Endothelial cell of umbilical vein (primary cell): ENCODE results near the gene TRRAP. TPM values are rescaled to one million over a fixed set of nuclear protein-coding genes. Genes with fewer than 3 reads are reported as not detected.

Source experiments
- BruUV-seq: library from RNA; stranded (reverse); fragments of 400-500 nt; replicated peaks from 2 replicates; lab custom pipeline; 2021; lab: Mats Ljungman, UMichigan
- CTCF ChIA-PET: fragments of 300-600, 350-600 bp; sonication (Branson Sonifier 250); formaldehyde crosslinking; loops from one replicate; lab custom pipeline; 2021; ENCODE audit warnings: antibody characterized with exemption, inconsistent platforms; lab: Charles Lee
- POLR2A ChIA-PET: fragments of 300-600, 350-600 bp; sonication (Branson Sonifier 250); formaldehyde crosslinking; loops from one replicate; lab custom pipeline; 2021; ENCODE audit warnings: antibody characterized with exemption, inconsistent platforms; lab: Charles Lee
- DNase-seq: peaks from one replicate; pipeline ENCODE4 v3.0.0-alpha.2; 2011; ENCODE audit warnings: low read depth, low spot score
- FAIRE-seq: peaks from 2 replicates; lab custom pipeline; 2011; peaks lifted over from hg19 to GRCh38; lab: Jason Lieb, UNC
- H2AFZ ChIP-seq: 2 replicates; pipeline ENCODE4 v1.6.0; 2012; ENCODE audit warnings: low read depth, low read length, control low read depth, inconsistent platforms
- H3K27ac ChIP-seq: 2 replicates; pipeline ENCODE4 v1.5.1; 2011; ENCODE audit warnings: low read depth, mild to moderate bottlenecking, control low read depth, low read length, moderate library complexity; ENCODE audit not compliant: insufficient read depth
- H3K27me3 ChIP-seq, 2 experiments: 2 replicates each; pipeline versions ENCODE4 v1.6.0 to v1.6.1; 2011; ENCODE audit warnings: low read length in 2 of 2, mixed read lengths in 1 of 2; ENCODE audit not compliant: control insufficient read depth in 2 of 2, insufficient read depth in 2 of 2
- H3K36me3 ChIP-seq, 2 experiments: 2 replicates in 1 of 2; 3 replicates in 1 of 2; pipeline ENCODE4 v1.5.1; 2011; ENCODE audit warnings: low read length in 2 of 2, mild to moderate bottlenecking in 1 of 2, moderate library complexity in 1 of 2; ENCODE audit not compliant: control insufficient read depth in 2 of 2, insufficient read depth in 2 of 2; ENCODE audit errors: extremely low read depth in 1 of 2
- H3K4me1 ChIP-seq: 3 replicates; pipeline ENCODE4 v1.5.1; 2011; ENCODE audit warnings: mild to moderate bottlenecking, low read length; ENCODE audit not compliant: control insufficient read depth, insufficient read depth; ENCODE audit errors: extremely low read depth
- H3K4me2 ChIP-seq: 2 replicates; pipeline ENCODE4 v1.6.1; 2011; ENCODE audit warnings: low read length, control low read depth, mixed read lengths; ENCODE audit not compliant: insufficient read depth
- H3K4me3 ChIP-seq, 3 experiments: fragments of 200-600 bp in 1 of 3; sonication (generic), shearing (Covaris generic) in 1 of 3; replicated peaks in 1 of 3; 2 replicates each; pipeline ENCODE4 v1.5.1; 2011 to 2016; ENCODE audit warnings: control low read depth in 3 of 3, low read length in 3 of 3, mild to moderate bottlenecking in 2 of 3, inconsistent platforms in 1 of 3, low read depth in 1 of 3, moderate library complexity in 1 of 3; ENCODE audit not compliant: insufficient read depth in 1 of 3
- H3K79me2 ChIP-seq: 2 replicates; pipeline ENCODE4 v1.6.0; 2012; ENCODE audit warnings: low read length, inconsistent platforms; ENCODE audit not compliant: control insufficient read depth, insufficient read depth
- H3K9ac ChIP-seq: replicated peaks from 2 replicates; pipeline ENCODE3; 2011; ENCODE audit warnings: low read length, control low read depth; ENCODE audit not compliant: insufficient read depth; ENCODE audit errors: extremely low read depth
- H3K9me1 ChIP-seq: replicated peaks from 3 replicates; pipeline ENCODE4 v1.6.0; 2011; ENCODE audit warnings: mild to moderate bottlenecking, low read length; ENCODE audit not compliant: control insufficient read depth, insufficient read depth; ENCODE audit errors: extremely low read depth
- H3K9me3 ChIP-seq: replicated peaks from 2 replicates; pipeline ENCODE4 v1.5.1; 2012; ENCODE audit warnings: low read length, inconsistent platforms; ENCODE audit not compliant: control insufficient read depth, insufficient read depth
- H4K20me1 ChIP-seq: replicated peaks from 2 replicates; pipeline ENCODE3; 2011; ENCODE audit warnings: mild to moderate bottlenecking, low read length; ENCODE audit not compliant: control insufficient read depth, insufficient read depth; ENCODE audit errors: extremely low read depth
- CTCF ChIP-seq, 2 donors: IDR thresholded peaks; 1 replicate in 1 of 2; 2 replicates in 1 of 2; pipeline ENCODE4 v1.5.1; 2011; ENCODE audit warnings: low read length in 2 of 2, mild to moderate bottlenecking in 2 of 2, moderate library complexity in 2 of 2, control low read depth in 1 of 2, inconsistent platforms in 1 of 2, low read depth in 1 of 2; ENCODE audit not compliant: insufficient read depth in 1 of 2; ENCODE audit errors: extremely low read depth in 1 of 2
- EZH2 ChIP-seq: IDR thresholded peaks from 2 replicates; pipeline ENCODE4 v1.6.1; 2012; ENCODE audit warnings: borderline replicate concordance, low read depth, mild to moderate bottlenecking, moderate library complexity, low read length, inconsistent platforms; ENCODE audit not compliant: severe bottlenecking
- FOS ChIP-seq: IDR thresholded peaks from 2 replicates; pipeline ENCODE4 v1.6.1; 2011; ENCODE audit warnings: mild to moderate bottlenecking, low read length, moderate library complexity, borderline replicate concordance; ENCODE audit not compliant: insufficient read depth
- GATA2 ChIP-seq: IDR thresholded peaks from 2 replicates; pipeline ENCODE4 v1.7.0; 2011; ENCODE audit warnings: low read depth, mild to moderate bottlenecking, moderate library complexity, mixed read lengths, low read length; ENCODE audit not compliant: insufficient read length, insufficient read depth
- JUN ChIP-seq: IDR thresholded peaks from 2 replicates; pipeline ENCODE4 v1.6.1; 2011; ENCODE audit warnings: borderline replicate concordance, low read depth; ENCODE audit not compliant: insufficient read length, insufficient read depth
- MAX ChIP-seq: IDR thresholded peaks from 2 replicates; pipeline ENCODE4 v1.6.1; 2011; ENCODE audit not compliant: insufficient read depth, insufficient read length
- MYC ChIP-seq: IDR thresholded peaks from one replicate; pipeline ENCODE4 v1.6.1; 2011; ENCODE audit warnings: mild to moderate bottlenecking, low read depth, low read length
- POLR2A ChIP-seq: IDR thresholded peaks from 2 replicates; pipeline ENCODE4 v1.6.1; 2012; ENCODE audit warnings: low read depth, mild to moderate bottlenecking, control low read depth, low read length
- dilution Hi-C: fragments of 300-500 bp; cut with MboI; formaldehyde crosslinking; loops from one replicate; pipeline ENCODE4 v1.15.0; 2019; ENCODE audit warnings: low sequenced_read_pairs; ENCODE audit not compliant: extremely low pct_ligation_motif_present
- intact Hi-C: fragments of 100-400 bp; cut with micrococcal nuclease; formaldehyde crosslinking; loops from one replicate; pipeline ENCODE4 v1.10.0; 2022
- polyA plus RNA-seq, 4 experiments: library from polyadenylated mRNA; depleted of rRNA in 3 of 4; stranded (reverse) in 3 of 4; unstranded in 1 of 4; fragments of >200 nt; gene quantifications; 2 replicates each; pipeline versions ENCODE4 v1.2.1 to v1.2.3, GENCODE V29; 2011 to 2012; ENCODE audit warnings: missing spikeins in 1 of 4
- total RNA-seq: library from RNA; stranded (reverse); gene quantifications from 2 replicates; pipeline ENCODE4 v1.2.3, GENCODE V29; 2021

TRRAP gene
- total and polyA plus RNA-seq, 2 donors (not counting 3 experiments of a cell fraction or from before 2014, with no cell fraction given), result 21.8 to 45.8 TPM

- no peaks in the 10 kb centered on the region for H3K4me1 ChIP-seq
- H3K4me2 ChIP-seq, result no peak overlapping the region
- peaks cover 31 to 68% of the 10 kb centered on the region in 2 experiments for H3K36me3 ChIP-seq
- H3K79me2 ChIP-seq, result no peaks in the 10 kb centered on the region
- dilution Hi-C loops (no loop called here), intact Hi-C loops (no loop called here)
- TF ChIP-seq CTCF (IDR thresholded peaks at IDR 0.05; ENCODE audit: extremely low read depth in 1 of 2, insufficient read depth in 1 of 2, low read depth in 1 of 2, low read length in 2 of 2) (no peak), EZH2 (no peak), JUN (no peak), MAX (no peak), FOS (no peak), POLR2A (no peak), GATA2 (no peak), MYC (no peak)
- CTCF ChIA-PET, result interaction anchor here (0.6 kb wide), 1 partner anchor 17 kb away, joined by 3 read pairs; no protein-coding TSS in a partner anchor
- H3K9me1 ChIP-seq, result no peaks in the 10 kb centered on the region
- no TSS peak for BruUV-seq
- H2AFZ ChIP-seq, result no peak overlapping the region
- H3K9ac ChIP-seq, result no peak overlapping the region
- no peak overlapping the region for H3K4me3 ChIP-seq
- H3K27ac ChIP-seq, result no peak overlapping the region
- no peaks in the 10 kb centered on the region for H3K27me3 ChIP-seq
- FAIRE-seq (no peak), DNase-seq (no peak)
- POLR2A ChIA-PET, result no interaction called here
- no peaks in the 10 kb centered on the region for H3K9me3 ChIP-seq
- no peaks in the 10 kb centered on the region for H4K20me1 ChIP-seq
Observed at GRCh38 chr7:99008921-99009530, 130.7 kb downstream of the TRRAP start.
